HEK293 (cell line): ENCODE data around the gene WDHD1.

Source experiments
- CTCF ChIA-PET: fragments of 350-600 bp; formaldehyde crosslinking; extraction: SDS; loops from one replicate; lab custom pipeline; 2021; ENCODE audit warnings: antibody characterized with exemption; lab: Yijun Ruan, JAX
- POLR2A ChIA-PET: fragments of 300-600 bp; formaldehyde crosslinking; extraction: SDS; loops from one replicate; lab custom pipeline; 2020; ENCODE audit warnings: antibody characterized with exemption, inconsistent platforms; lab: Yijun Ruan, JAX
- H3K27ac ChIP-seq: fragments of 200-500 bp; sonication (Bioruptor generic); 2 replicates; pipeline ENCODE4 v1.5.1; 2014; ENCODE audit warnings: low read depth, low read length, control low read depth, inconsistent platforms; ENCODE audit errors: extremely low read depth
- H3K36me3 ChIP-seq, 2 experiments: fragments of 200-500 bp in 1 of 2; sonication (Bioruptor generic) in 1 of 2; 1 replicate in 1 of 2; 2 replicates in 1 of 2; pipeline ENCODE4 v1.5.1; 2014 to 2017; ENCODE audit warnings: inconsistent platforms in 2 of 2, low read length in 2 of 2; ENCODE audit not compliant: control insufficient read depth in 2 of 2, insufficient read depth in 1 of 2
- H3K4me1 ChIP-seq: fragments of 200-500 bp; sonication (Bioruptor generic); 2 replicates; pipeline ENCODE4 v1.5.1; 2014; ENCODE audit warnings: mild to moderate bottlenecking, low read length, inconsistent platforms; ENCODE audit not compliant: control insufficient read depth, insufficient read depth
- H3K4me3 ChIP-seq: 2 replicates; pipeline ENCODE4 v1.5.1; 2011; ENCODE audit warnings: low read depth, mild to moderate bottlenecking, control low read depth, low read length, moderate library complexity
- H3K9me3 ChIP-seq: fragments of 200-500 bp; sonication (Bioruptor generic); 2 replicates; pipeline ENCODE4 v1.5.1; 2014; ENCODE audit warnings: low read depth, low read length, inconsistent platforms; ENCODE audit not compliant: control insufficient read depth, insufficient read depth
- KLF10 ChIP-seq: fragments of 450-650 bp; IDR thresholded peaks from 2 replicates; pipeline ENCODE4 v1.5.1; 2018; ENCODE audit warnings: missing biosample characterization, mild to moderate bottlenecking, missing genetic modification characterization
- MZF1 ChIP-seq: fragments of 450-650 bp; formaldehyde crosslinking; IDR thresholded peaks from 2 replicates; pipeline ENCODE4 v1.5.1; 2017; ENCODE audit warnings: missing biosample characterization, missing genetic modification characterization, borderline replicate concordance
- SALL2 ChIP-seq: fragments of 450-650 bp; formaldehyde crosslinking; IDR thresholded peaks from 2 replicates; pipeline ENCODE4 v1.5.0; 2017; ENCODE audit warnings: missing biosample characterization, mild to moderate bottlenecking, missing genetic modification characterization, borderline replicate concordance
- SCRT2 ChIP-seq: fragments of 450-650 bp; formaldehyde crosslinking; IDR thresholded peaks from 2 replicates; pipeline ENCODE4 v1.5.1; 2016; ENCODE audit warnings: missing biosample characterization, missing genetic modification characterization
- SP2 ChIP-seq: fragments of 450-650 bp; formaldehyde crosslinking; IDR thresholded peaks from 2 replicates; pipeline ENCODE4 v1.5.1; 2016; ENCODE audit warnings: missing biosample characterization, missing genetic modification characterization
- TCF7L2 ChIP-seq: IDR thresholded peaks from 2 replicates; pipeline ENCODE4 v1.6.1; 2011; ENCODE audit warnings: low read depth, mild to moderate bottlenecking, inconsistent platforms, low read length, moderate library complexity, borderline replicate concordance
- ZBTB21 ChIP-seq: fragments of 450-650 bp; formaldehyde crosslinking; IDR thresholded peaks from 2 replicates; pipeline ENCODE4 v1.5.1; 2017; ENCODE audit warnings: missing biosample characterization, missing genetic modification characterization
- ZBTB8A ChIP-seq: fragments of 450-650 bp; formaldehyde crosslinking; IDR thresholded peaks from 2 replicates; pipeline ENCODE4 v1.5.1; 2016; ENCODE audit warnings: missing biosample characterization, missing genetic modification characterization
- ZNF10 ChIP-seq: fragments of 450-650 bp; formaldehyde crosslinking; IDR thresholded peaks from 2 replicates; pipeline ENCODE4 v1.5.1; 2017; ENCODE audit warnings: missing biosample characterization, missing genetic modification characterization
- ZNF140 ChIP-seq: fragments of 450-650 bp; formaldehyde crosslinking; IDR thresholded peaks from 2 replicates; pipeline ENCODE4 v1.5.1; 2016; ENCODE audit warnings: missing biosample characterization, missing genetic modification characterization
- ZNF146 ChIP-seq: fragments of 450-650 bp; formaldehyde crosslinking; IDR thresholded peaks from 2 replicates; pipeline ENCODE4 v1.5.1; 2016; ENCODE audit warnings: missing biosample characterization, missing genetic modification characterization
- ZNF157 ChIP-seq: fragments of 450-650 bp; formaldehyde crosslinking; IDR thresholded peaks from 2 replicates; pipeline ENCODE4 v1.5.1; 2016; ENCODE audit warnings: missing biosample characterization, missing genetic modification characterization
- ZNF221 ChIP-seq: fragments of 450-650 bp; formaldehyde crosslinking; IDR thresholded peaks from 2 replicates; pipeline ENCODE4 v1.5.1; 2017; ENCODE audit warnings: missing biosample characterization, missing genetic modification characterization, borderline replicate concordance
- ZNF223 ChIP-seq: fragments of 450-650 bp; formaldehyde crosslinking; IDR thresholded peaks from 2 replicates; pipeline ENCODE4 v1.5.1; 2016; ENCODE audit warnings: missing biosample characterization, missing genetic modification characterization
- ZNF266 ChIP-seq: fragments of 450-650 bp; formaldehyde crosslinking; IDR thresholded peaks from 2 replicates; pipeline ENCODE4 v1.5.1; 2016; ENCODE audit warnings: missing biosample characterization, missing genetic modification characterization, low read depth
- ZNF324 ChIP-seq: fragments of 450-650 bp; formaldehyde crosslinking; IDR thresholded peaks from 2 replicates; pipeline ENCODE4 v1.5.1; 2016; ENCODE audit warnings: missing biosample characterization, missing genetic modification characterization
- ZNF362 ChIP-seq: fragments of 450-650 bp; formaldehyde crosslinking; IDR thresholded peaks from 2 replicates; pipeline ENCODE4 v1.5.1; 2016; ENCODE audit warnings: missing biosample characterization, missing genetic modification characterization
- ZNF416 ChIP-seq: fragments of 450-650 bp; formaldehyde crosslinking; IDR thresholded peaks from 2 replicates; pipeline ENCODE4 v1.5.1; 2016; ENCODE audit warnings: missing biosample characterization, missing genetic modification characterization
- ZNF426 ChIP-seq: fragments of 450-650 bp; formaldehyde crosslinking; IDR thresholded peaks from 2 replicates; pipeline ENCODE4 v1.5.1; 2017; ENCODE audit warnings: missing biosample characterization, missing genetic modification characterization, mild to moderate bottlenecking, inconsistent platforms, moderate library complexity
- ZNF571 ChIP-seq: fragments of 450-650 bp; formaldehyde crosslinking; IDR thresholded peaks from 2 replicates; pipeline ENCODE4 v1.5.0; 2017; ENCODE audit warnings: missing biosample characterization, missing genetic modification characterization
- ZNF600 ChIP-seq: fragments of 450-650 bp; formaldehyde crosslinking; IDR thresholded peaks from 2 replicates; pipeline ENCODE4 v1.5.1; 2016; ENCODE audit warnings: missing biosample characterization, missing genetic modification characterization
- ZNF645 ChIP-seq: fragments of 450-650 bp; formaldehyde crosslinking; IDR thresholded peaks from 2 replicates; pipeline ENCODE4; 2016; ENCODE audit warnings: missing biosample characterization, missing genetic modification characterization
- ZNF677 ChIP-seq: fragments of 450-650 bp; IDR thresholded peaks from 2 replicates; pipeline ENCODE4 v1.5.0; 2018; ENCODE audit warnings: missing biosample characterization, mild to moderate bottlenecking, missing genetic modification characterization, moderate library complexity
- TF ChIP-seq, protein P1 (sequence below): fragments of 450-650 bp; formaldehyde crosslinking; IDR thresholded peaks from 2 replicates; pipeline ENCODE4 v1.5.1; 2016; ENCODE audit warnings: missing biosample characterization, missing genetic modification characterization

Gene WDHD1

DNA sequence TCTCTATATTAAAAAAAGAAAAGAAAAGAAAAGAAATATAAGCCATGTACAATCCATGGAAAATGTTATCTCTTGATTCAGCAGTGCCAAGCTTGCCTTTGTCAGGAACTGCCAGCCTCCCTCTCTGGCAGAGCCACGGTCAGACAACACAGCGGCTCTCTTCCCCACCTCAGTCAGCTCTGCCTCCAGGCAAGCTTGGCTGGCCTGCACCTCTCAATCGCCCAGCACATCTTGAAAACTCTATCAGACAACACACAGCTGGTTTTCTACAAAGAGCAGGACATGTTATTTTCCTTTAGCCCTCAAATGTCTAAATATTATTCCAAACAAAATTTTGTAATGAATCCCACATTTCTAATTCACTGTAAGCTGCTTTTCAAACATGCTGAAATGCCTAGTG, 104.3 kb downstream of the WDHD1 start:
- POLR2A ChIA-PET = no interaction called here
- CTCF ChIA-PET = no interaction called here
- H3K4me1 ChIP-seq = no peaks in the 10 kb centered on the region; the same call in 1 of the 2 replicates

DNA sequence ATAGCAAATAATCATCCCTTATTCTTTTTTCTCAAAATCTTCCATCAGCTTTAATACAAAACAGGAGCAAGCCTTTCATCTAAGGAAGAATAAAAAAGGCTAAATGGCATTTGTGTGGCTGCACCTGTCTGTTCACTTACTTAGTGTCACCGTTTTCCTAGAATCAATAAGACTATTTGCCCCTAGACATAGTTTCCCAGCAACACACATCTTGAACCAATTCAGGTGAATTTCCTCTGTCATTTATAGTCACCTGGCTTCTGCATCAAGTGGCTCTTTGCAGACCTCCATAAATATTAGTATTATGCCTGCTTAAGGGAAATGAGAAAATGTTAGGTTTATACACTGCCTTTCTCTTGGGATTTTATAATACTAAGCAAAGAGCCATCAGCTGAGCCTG, 106.8 kb downstream of the WDHD1 start:
- Histone ChIP-seq H3K9me3 (no peaks in the 10 kb centered on the region), H3K27ac (no peak overlapping the region), H3K4me1 (no peaks in the 10 kb centered on the region; the same call in 1 of the 2 replicates), H3K36me3 (no peaks in the 10 kb centered on the region), H3K4me3 (no peak overlapping the region)
- no peak for TF ChIP-seq ZNF362 (tag by site-specific recombination)
- TF ChIP-seq, protein P1, sequence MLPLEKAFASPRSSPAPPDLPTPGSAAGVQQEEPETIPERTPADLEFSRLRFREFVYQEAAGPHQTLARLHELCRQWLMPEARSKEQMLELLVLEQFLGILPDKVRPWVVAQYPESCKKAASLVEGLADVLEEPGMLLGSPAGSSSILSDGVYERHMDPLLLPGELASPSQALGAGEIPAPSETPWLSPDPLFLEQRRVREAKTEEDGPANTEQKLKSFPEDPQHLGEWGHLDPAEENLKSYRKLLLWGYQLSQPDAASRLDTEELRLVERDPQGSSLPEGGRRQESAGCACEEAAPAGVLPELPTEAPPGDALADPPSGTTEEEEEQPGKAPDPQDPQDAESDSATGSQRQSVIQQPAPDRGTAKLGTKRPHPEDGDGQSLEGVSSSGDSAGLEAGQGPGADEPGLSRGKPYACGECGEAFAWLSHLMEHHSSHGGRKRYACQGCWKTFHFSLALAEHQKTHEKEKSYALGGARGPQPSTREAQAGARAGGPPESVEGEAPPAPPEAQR (tag by site-specific recombination) = no peak
- ChIA-PET POLR2A (no interaction called here), CTCF (no interaction called here)

More for the DNA sequence above, 104.3 kb downstream of the WDHD1 start:
- Histone ChIP-seq H3K9me3 (no peaks in the 10 kb centered on the region), H3K27ac (no peak overlapping the region), H3K36me3 (no peaks in the 10 kb centered on the region)
- TF ChIP-seq ZNF426 (tag by site-specific recombination) = no peak
- TF ChIP-seq MZF1 (tag by site-specific recombination) = no peak
- TF ChIP-seq SP2 (tag by site-specific recombination) = no peak
- TF ChIP-seq KLF10 (tag by site-specific recombination) = no peak
- TF ChIP-seq ZNF677 (tag by site-specific recombination) = no peak
- TF ChIP-seq SCRT2 (tag by site-specific recombination) = no peak
- TF ChIP-seq ZNF645 = no peak
- no peak for TF ChIP-seq ZNF140
- no peak for TF ChIP-seq ZNF146 (tag by site-specific recombination)
- no peak for TF ChIP-seq SALL2 (tag by site-specific recombination)
- no peak for TF ChIP-seq ZBTB8A
- TF ChIP-seq ZNF416 (tag by site-specific recombination) = no peak
- no peak for TF ChIP-seq ZBTB21 (tag by site-specific recombination)
- no peak for TF ChIP-seq ZNF266 (tag by site-specific recombination)
- no peak for TF ChIP-seq ZNF324 (tag by site-specific recombination)
- TF ChIP-seq ZNF10 (tag by site-specific recombination) = no peak
- no peak for TF ChIP-seq ZNF221
- TF ChIP-seq TCF7L2 = no peak
- TF ChIP-seq, all 188 proteins: peak for 0
- H3K4me3 ChIP-seq = no peak overlapping the region

GRCh38 chr14:54919330-54919729, 107.6 kb downstream of the WDHD1 start:
- TF ChIP-seq ZNF571 (tag by site-specific recombination) (no peak), ZNF157 (tag by site-specific recombination) (no peak), ZNF600 (tag by site-specific recombination) (no peak), SP2 (tag by site-specific recombination) (no peak), ZNF223 (tag by site-specific recombination) (no peak)
- TF ChIP-seq, all 188 proteins: peak for 0
- Histone ChIP-seq H3K4me1 (no peaks in the 10 kb centered on the region; the same call in 1 of the 2 replicates), H3K9me3 (no peaks in the 10 kb centered on the region), H3K36me3 (no peaks in the 10 kb centered on the region), H3K27ac (no peak overlapping the region), H3K4me3 (no peak overlapping the region)
- POLR2A ChIA-PET = no interaction called here
- CTCF ChIA-PET = no interaction called here
